HepG2 (cell line): Measurements from ENCODE around the gene DHRS9. TPM values are rescaled to one million over a fixed set of nuclear protein-coding genes. Genes with fewer than 3 reads are reported as not detected.

Source experiments
- ATAC-seq: fragments of 200-7000 bp; cut with Tn5 transposase; 3 replicates; pipeline ENCODE4 v1.9.1; 2020; ENCODE audit warnings: mild to moderate bottlenecking, moderate library complexity
- BruUV-seq: library from RNA; stranded (reverse); fragments of 400-500 nt; replicated peaks from 2 replicates; lab custom pipeline; 2021; lab: Mats Ljungman, UMichigan
- CTCF ChIA-PET: fragments of 300-600 bp; formaldehyde crosslinking; extraction: SDS; loops from one replicate; lab custom pipeline; 2021; ENCODE audit warnings: low total read pairs, inconsistent platforms, low intra/inter-chr PET ratio; lab: Yijun Ruan, JAX
- POLR2A ChIA-PET: fragments of 350-600 bp; sonication (Branson Sonifier 250); formaldehyde crosslinking; loops from one replicate; lab custom pipeline; 2020; ENCODE audit warnings: antibody characterized with exemption, inconsistent platforms; lab: Yijun Ruan, JAX
- DNase-seq: peaks from one replicate; pipeline ENCODE4 v3.0.0-alpha.2; 2015; ENCODE audit warnings: low spot score
- FAIRE-seq: peaks from 3 replicates; lab custom pipeline; 2011; peaks lifted over from hg19 to GRCh38; lab: Jason Lieb, UNC
- H2AFZ ChIP-seq: one replicate; pipeline ENCODE4 v1.6.1; 2011; ENCODE audit warnings: low read length, inconsistent platforms
- H3K27ac ChIP-seq: fragments of 300-600 bp; 3 replicates; pipeline ENCODE4 v1.8.0; 2011; ENCODE audit warnings: mixed run types, mild to moderate bottlenecking, mixed read lengths, low read length, inconsistent platforms; ENCODE audit not compliant: insufficient read depth; ENCODE audit errors: extremely low read length
- H3K27me3 ChIP-seq, 2 experiments: fragments of 200-600 bp in 1 of 2; 2 replicates in 1 of 2; 3 replicates in 1 of 2; pipeline versions ENCODE4 v1.6.0 to v1.8.0; 2011; ENCODE audit warnings: low read length in 2 of 2, mild to moderate bottlenecking in 2 of 2, moderate library complexity in 2 of 2, inconsistent platforms in 1 of 2; ENCODE audit not compliant: insufficient read depth in 2 of 2, control insufficient read depth in 1 of 2
- H3K36me3 ChIP-seq, 2 experiments: fragments of 200-600 bp in 1 of 2; replicated peaks in 1 of 2; 2 replicates in 1 of 2; 3 replicates in 1 of 2; pipeline versions ENCODE4 v1.5.1 to v1.8.0; 2011; ENCODE audit warnings: low read length in 2 of 2, inconsistent platforms in 1 of 2; ENCODE audit not compliant: insufficient read depth in 2 of 2, control insufficient read depth in 1 of 2
- H3K4me1 ChIP-seq: 2 replicates; pipeline ENCODE4 v1.5.1; 2012; ENCODE audit warnings: low read length, inconsistent platforms; ENCODE audit not compliant: insufficient read depth
- H3K4me2 ChIP-seq: 2 replicates; pipeline ENCODE4 v1.6.0; 2011; ENCODE audit warnings: low read depth, low read length, inconsistent platforms
- H3K4me3 ChIP-seq, 3 experiments: fragments of 200-600 bp in 1 of 3; sonication (generic), shearing (Covaris generic) in 1 of 3; replicated peaks in 1 of 3; 2 replicates each; pipeline ENCODE4 v1.5.1; 2011 to 2016; ENCODE audit warnings: low read length in 3 of 3, inconsistent platforms in 2 of 3, low read depth in 2 of 3, mild to moderate bottlenecking in 2 of 3, control low read depth in 1 of 3, mixed read lengths in 1 of 3; ENCODE audit not compliant: insufficient read depth in 1 of 3
- H3K79me2 ChIP-seq: one replicate; pipeline ENCODE4 v1.6.1; 2011; ENCODE audit warnings: low read length, inconsistent platforms; ENCODE audit not compliant: insufficient read depth
- H3K9ac ChIP-seq: 2 replicates; pipeline ENCODE4 v1.6.0; 2011; ENCODE audit warnings: mild to moderate bottlenecking, low read depth, low read length, inconsistent platforms; ENCODE audit not compliant: insufficient read depth
- H3K9me3 ChIP-seq: 2 replicates; pipeline ENCODE4 v1.5.1; 2012; ENCODE audit warnings: mild to moderate bottlenecking, low read length
- H4K20me1 ChIP-seq: 2 replicates; pipeline ENCODE4 v1.6.0; 2011; ENCODE audit warnings: inconsistent platforms, mild to moderate bottlenecking, low read length, moderate library complexity; ENCODE audit not compliant: insufficient read depth
- CAMTA2 ChIP-seq: sonication (generic); formaldehyde crosslinking; IDR thresholded peaks from 2 replicates; pipeline ENCODE4 v1.4.0; 2020; ENCODE audit warnings: mild to moderate bottlenecking, missing genetic modification reagents, borderline replicate concordance
- ELF3 ChIP-seq: IDR thresholded peaks from 2 replicates; pipeline ENCODE4 v1.6.1; 2016; ENCODE audit warnings: missing genetic modification reagents, missing compliant biosample characterization
- HNRNPL ChIP-seq: fragments of 200-400 bp; formaldehyde crosslinking; IDR thresholded peaks from 2 replicates; pipeline ENCODE4 v1.6.1; 2017; ENCODE audit warnings: mild to moderate bottlenecking, low read depth, low read length
- KDM4B ChIP-seq: sonication (generic); formaldehyde crosslinking; IDR thresholded peaks from 2 replicates; pipeline ENCODE4 v1.4.0; 2020; ENCODE audit warnings: missing genetic modification reagents
- RNF219 ChIP-seq: sonication (generic); formaldehyde crosslinking; IDR thresholded peaks from 2 replicates; pipeline ENCODE4 v1.5.0; 2020; ENCODE audit warnings: mild to moderate bottlenecking, missing genetic modification reagents
- SAP130 ChIP-seq: IDR thresholded peaks from 2 replicates; pipeline ENCODE4 v1.6.1; 2016; ENCODE audit warnings: low read depth
- SSRP1 ChIP-seq: IDR thresholded peaks from 2 replicates; pipeline ENCODE4 v1.6.1; 2016; ENCODE audit warnings: control low read depth
- TEAD2 ChIP-seq: sonication (generic); formaldehyde crosslinking; IDR thresholded peaks from 2 replicates; pipeline ENCODE4 v1.9.0; 2021; ENCODE audit warnings: missing genetic modification reagents
- ZNF296 ChIP-seq: sonication (generic); formaldehyde crosslinking; conservative IDR thresholded peaks from 2 replicates; pipeline ENCODE4 v1.5.0; 2020; ENCODE audit warnings: mild to moderate bottlenecking, missing genetic modification reagents
- ZNF335 ChIP-seq: sonication (generic); formaldehyde crosslinking; IDR thresholded peaks from 2 replicates; pipeline ENCODE4 v1.4.0; 2020; ENCODE audit warnings: missing genetic modification reagents
- ZNF34 ChIP-seq: sonication (generic); formaldehyde crosslinking; IDR thresholded peaks from 2 replicates; pipeline ENCODE4 v1.4.0; 2020; ENCODE audit warnings: mild to moderate bottlenecking, missing genetic modification reagents, borderline replicate concordance
- ZNF446 ChIP-seq: sonication (generic); formaldehyde crosslinking; IDR thresholded peaks from 2 replicates; pipeline ENCODE4 v1.5.0; 2020; ENCODE audit warnings: mild to moderate bottlenecking, missing genetic modification reagents
- WGBS: methylation state at CpG from one replicate; pipeline ENCODE4 v1.1.6; 2017; ENCODE audit warnings: low lambda C conversion rate; 5-methylcytosine and 5-hydroxymethylcytosine counted together
- in situ Hi-C: cut with HindIII; loops from 2 replicates; pipeline ENCODE4 v1.10.0; 2017; ENCODE audit warnings: low pct_unique_long_range_greater_than_20kb; ENCODE audit not compliant: extremely low pct_ligation_motif_present
- intact Hi-C: fragments of 100-400 bp; cut with micrococcal nuclease; formaldehyde crosslinking; loops from one replicate; pipeline ENCODE4 v1.10.0; 2022; ENCODE audit not compliant: unreplicated experiment
- polyA plus RNA-seq, 8 experiments: library from polyadenylated mRNA; depleted of rRNA in 3 of 8; stranded (reverse) in 7 of 8; unstranded in 1 of 8; fragments of >200 nt; fragmentation: Illumina TruSeq in 4 of 8; extraction: Trizol in 4 of 8; gene quantifications; 2 replicates each; pipeline versions ENCODE4 v1.2.1 to v1.2.3, GENCODE V29; 2011 to 2016; ENCODE audit warnings: low read depth in 4 of 8, missing spikeins in 1 of 8, mixed read lengths in 1 of 8; ENCODE audit not compliant: insufficient read depth in 1 of 8
- total RNA-seq, 5 experiments: library from RNA; depleted of rRNA; stranded (reverse); fragments of >200 nt; fragmentation: Illumina TruSeq; extraction: Trizol; gene quantifications; 2 replicates each; pipeline ENCODE4 v1.2.3, GENCODE V29; 2016; ENCODE audit warnings: low read depth in 1 of 5
- TF ChIP-seq, protein P1 (sequence below): sonication (generic); formaldehyde crosslinking; IDR thresholded peaks from 2 replicates; pipeline ENCODE4 v1.8.0; 2023; ENCODE audit warnings: mild to moderate bottlenecking, missing genetic modification reagents
- TF ChIP-seq, protein P2 (sequence below): IDR thresholded peaks from 2 replicates; pipeline ENCODE4 v1.6.1; 2016; ENCODE audit warnings: missing compliant biosample characterization, missing genetic modification reagents, borderline replicate concordance
- TF ChIP-seq, protein P3 (sequence below): sonication (generic); formaldehyde crosslinking; IDR thresholded peaks from 2 replicates; pipeline ENCODE4 v1.4.0; 2020; ENCODE audit warnings: missing genetic modification reagents

DHRS9 gene
- total and polyA plus RNA-seq, 2 of the 13 experiments (the other 11 are each of a cell fraction or from before 2014, with no cell fraction given): not detected

DNA sequence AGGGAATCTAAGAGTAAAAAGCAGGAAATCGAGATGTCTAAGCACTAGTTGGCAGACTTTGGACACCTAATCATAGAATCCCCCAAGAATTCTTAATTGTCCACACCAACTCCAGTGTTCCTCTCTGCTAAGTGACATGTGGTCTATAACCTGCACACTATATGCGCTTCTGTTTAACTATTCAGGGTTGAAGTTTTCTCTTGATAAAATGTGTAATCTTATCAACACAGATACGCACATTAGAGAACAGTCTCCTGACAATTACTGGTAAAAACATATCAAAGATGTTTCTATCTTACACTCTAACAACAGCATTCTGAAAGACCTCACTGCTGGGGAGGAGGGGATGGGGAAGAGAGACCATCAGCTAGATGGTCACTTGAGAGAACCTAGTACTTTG is 42.1 kb upstream of the DHRS9 start:
- Histone ChIP-seq H3K4me1 (no peaks in the 10 kb centered on the region), H3K9ac (no peak overlapping the region), H3K4me2 (no peak overlapping the region), H2AFZ (no peak overlapping the region), H3K79me2 (no peaks in the 10 kb centered on the region), H3K36me3 (no peaks in the 10 kb centered on the region), H3K27me3 (no peaks in the 10 kb centered on the region), H3K27ac (no peak overlapping the region), H3K4me3 (no peak overlapping the region), H3K9me3 (no peaks in the 10 kb centered on the region)
- ATAC-seq (no peak), FAIRE-seq (no peak), DNase-seq (no peak)
- in situ Hi-C loops: no loop called here
- 56% methylated on average over 3 of the region's 3 CpGs for WGBS
- ChIA-PET CTCF (no interaction called here), POLR2A (no interaction called here)
- no TSS peak for BruUV-seq
- intact Hi-C loops: no loop called here
- no peak for TF ChIP-seq SSRP1 (CRISPR knock-in tag)
- TF ChIP-seq ELF3: no peak
- TF ChIP-seq ZNF296 (CRISPR knock-in tag): no peak
- TF ChIP-seq RNF219 (CRISPR knock-in tag): no peak
- no peak for TF ChIP-seq CAMTA2
- TF ChIP-seq, protein P1, sequence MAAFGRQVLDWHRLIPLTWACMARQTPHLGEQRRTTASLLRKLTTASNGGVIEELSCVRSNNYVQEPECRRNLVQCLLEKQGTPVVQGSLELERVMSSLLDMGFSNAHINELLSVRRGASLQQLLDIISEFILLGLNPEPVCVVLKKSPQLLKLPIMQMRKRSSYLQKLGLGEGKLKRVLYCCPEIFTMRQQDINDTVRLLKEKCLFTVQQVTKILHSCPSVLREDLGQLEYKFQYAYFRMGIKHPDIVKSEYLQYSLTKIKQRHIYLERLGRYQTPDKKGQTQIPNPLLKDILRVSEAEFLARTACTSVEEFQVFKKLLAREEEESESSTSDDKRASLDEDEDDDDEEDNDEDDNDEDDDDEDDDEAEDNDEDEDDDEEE (CRISPR knock-in tag): no peak
- no peak for TF ChIP-seq ZNF335 (CRISPR knock-in tag)
- no peak for TF ChIP-seq ZNF34 (CRISPR knock-in tag)
- no peak for TF ChIP-seq SAP130 (CRISPR knock-in tag)
- no peak for TF ChIP-seq KDM4B (CRISPR knock-in tag)
- TF ChIP-seq, protein P2, sequence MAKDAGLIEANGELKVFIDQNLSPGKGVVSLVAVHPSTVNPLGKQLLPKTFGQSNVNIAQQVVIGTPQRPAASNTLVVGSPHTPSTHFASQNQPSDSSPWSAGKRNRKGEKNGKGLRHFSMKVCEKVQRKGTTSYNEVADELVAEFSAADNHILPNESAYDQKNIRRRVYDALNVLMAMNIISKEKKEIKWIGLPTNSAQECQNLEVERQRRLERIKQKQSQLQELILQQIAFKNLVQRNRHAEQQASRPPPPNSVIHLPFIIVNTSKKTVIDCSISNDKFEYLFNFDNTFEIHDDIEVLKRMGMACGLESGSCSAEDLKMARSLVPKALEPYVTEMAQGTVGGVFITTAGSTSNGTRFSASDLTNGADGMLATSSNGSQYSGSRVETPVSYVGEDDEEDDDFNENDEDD: no peak
- TF ChIP-seq, protein P3, sequence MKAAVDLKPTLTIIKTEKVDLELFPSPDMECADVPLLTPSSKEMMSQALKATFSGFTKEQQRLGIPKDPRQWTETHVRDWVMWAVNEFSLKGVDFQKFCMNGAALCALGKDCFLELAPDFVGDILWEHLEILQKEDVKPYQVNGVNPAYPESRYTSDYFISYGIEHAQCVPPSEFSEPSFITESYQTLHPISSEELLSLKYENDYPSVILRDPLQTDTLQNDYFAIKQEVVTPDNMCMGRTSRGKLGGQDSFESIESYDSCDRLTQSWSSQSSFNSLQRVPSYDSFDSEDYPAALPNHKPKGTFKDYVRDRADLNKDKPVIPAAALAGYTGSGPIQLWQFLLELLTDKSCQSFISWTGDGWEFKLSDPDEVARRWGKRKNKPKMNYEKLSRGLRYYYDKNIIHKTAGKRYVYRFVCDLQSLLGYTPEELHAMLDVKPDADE (CRISPR knock-in tag): no peak
- no peak for TF ChIP-seq HNRNPL
- no peak for TF ChIP-seq TEAD2 (CRISPR knock-in tag)
- no peak for TF ChIP-seq ZNF446 (CRISPR knock-in tag)
- TF ChIP-seq, all 625 proteins: peak for 0
- H4K20me1 ChIP-seq: no peaks in the 10 kb centered on the region
